ENCODE measurements around the gene CYP2W1.
"Not testable (repeated sequence)": the region's sequence is repeated elsewhere in the genome, so short reads cannot be mapped to it uniquely, and the experiment has no call there.

- TF ChIP-seq MYC (IDR thresholded peaks at IDR 0.05; ENCODE audit: low read depth, low read length); FOS (IDR thresholded peaks at IDR 0.05; ENCODE audit: borderline replicate concordance, insufficient read depth, low read length); POLR2A (IDR thresholded peaks at IDR 0.05; ENCODE audit: low read depth, low read length); POLR2AphosphoS5 (IDR thresholded peaks at IDR 0.05; ENCODE audit: insufficient read depth, low read depth, low read length); JUN (IDR thresholded peaks at IDR 0.05; ENCODE audit: borderline replicate concordance, insufficient read depth, insufficient read length, low read depth); GATA2 (IDR thresholded peaks at IDR 0.05; ENCODE audit: insufficient read depth, insufficient read length, low read depth, low read length); EZH2 (IDR thresholded peaks at IDR 0.05; ENCODE audit: borderline replicate concordance, low read depth, low read length, severe bottlenecking): not testable (repeated sequence)
- TF ChIP-seq, protein P1, sequence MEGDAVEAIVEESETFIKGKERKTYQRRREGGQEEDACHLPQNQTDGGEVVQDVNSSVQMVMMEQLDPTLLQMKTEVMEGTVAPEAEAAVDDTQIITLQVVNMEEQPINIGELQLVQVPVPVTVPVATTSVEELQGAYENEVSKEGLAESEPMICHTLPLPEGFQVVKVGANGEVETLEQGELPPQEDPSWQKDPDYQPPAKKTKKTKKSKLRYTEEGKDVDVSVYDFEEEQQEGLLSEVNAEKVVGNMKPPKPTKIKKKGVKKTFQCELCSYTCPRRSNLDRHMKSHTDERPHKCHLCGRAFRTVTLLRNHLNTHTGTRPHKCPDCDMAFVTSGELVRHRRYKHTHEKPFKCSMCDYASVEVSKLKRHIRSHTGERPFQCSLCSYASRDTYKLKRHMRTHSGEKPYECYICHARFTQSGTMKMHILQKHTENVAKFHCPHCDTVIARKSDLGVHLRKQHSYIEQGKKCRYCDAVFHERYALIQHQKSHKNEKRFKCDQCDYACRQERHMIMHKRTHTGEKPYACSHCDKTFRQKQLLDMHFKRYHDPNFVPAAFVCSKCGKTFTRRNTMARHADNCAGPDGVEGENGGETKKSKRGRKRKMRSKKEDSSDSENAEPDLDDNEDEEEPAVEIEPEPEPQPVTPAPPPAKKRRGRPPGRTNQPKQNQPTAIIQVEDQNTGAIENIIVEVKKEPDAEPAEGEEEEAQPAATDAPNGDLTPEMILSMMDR (IDR thresholded peaks at IDR 0.05; ENCODE audit: extremely low read depth in 1 of 2, insufficient read depth in 1 of 2, low read depth in 1 of 2, low read length in 2 of 2): not testable (repeated sequence)
- TF ChIP-seq, protein P2, sequence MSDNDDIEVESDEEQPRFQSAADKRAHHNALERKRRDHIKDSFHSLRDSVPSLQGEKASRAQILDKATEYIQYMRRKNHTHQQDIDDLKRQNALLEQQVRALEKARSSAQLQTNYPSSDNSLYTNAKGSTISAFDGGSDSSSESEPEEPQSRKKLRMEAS (IDR thresholded peaks at IDR 0.05; ENCODE audit: insufficient read depth, insufficient read length): not testable (repeated sequence)
These were observed 51.8 kb downstream of the CYP2W1 start for GRCh38 chr7:1034769-1035168.

Data from endothelial cell of umbilical vein (primary cell).